ENCODE measurements around the gene CMBL. TPM values are rescaled to one million over a fixed set of nuclear protein-coding genes. Genes with fewer than 3 reads are reported as not detected.

CMBL gene
- total RNA-seq, 1 donor from 2014 or later, result 50.4 TPM

DNA sequence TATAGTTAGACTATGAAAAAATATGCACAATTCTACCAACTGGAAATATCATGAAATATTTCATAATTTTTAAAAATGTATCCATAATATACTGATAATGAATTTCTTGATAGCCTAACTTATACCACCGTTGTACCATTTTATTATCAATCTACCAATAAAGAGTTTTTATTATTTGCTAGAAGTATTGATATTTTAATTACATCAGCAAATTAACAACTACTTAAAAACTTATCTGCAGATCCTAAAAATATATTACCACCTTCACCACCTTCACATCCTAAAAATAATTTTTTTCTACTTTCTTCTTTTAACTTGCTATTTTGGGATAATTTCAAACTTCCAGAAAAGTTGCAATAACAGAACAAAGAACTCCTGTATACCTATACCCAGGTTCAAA lies 79.4 kb downstream of the CMBL start:
- TF ChIP-seq CTCF (IDR thresholded peaks at IDR 0.05; ENCODE audit: borderline replicate concordance), result no peak
- Histone ChIP-seq H3K9me3 (replicated peaks) (peaks cover 12% of the 10 kb centered on the region), H3K36me3 (peaks cover 17% of the 10 kb centered on the region), H3K4me3 (no peak overlapping the region), H3K27me3 (ENCODE audit: low read depth) (no peaks in the 10 kb centered on the region), H3K4me1 (no peaks in the 10 kb centered on the region), H3K27ac (replicated peaks) (no peak overlapping the region)
- intact Hi-C loops (cut with micrococcal nuclease), result no loop called here
- DNase-seq, result no peak

Other genes starting within 250 kb of the CMBL start
- gene ATPSCKMT, start 58.0 kb downstream of the CMBL start, total RNA-seq, result 18.0 TPM
- gene CCT5, start 57.6 kb downstream of the CMBL start, total RNA-seq, result 93.2 TPM
- 162 TPM for gene MARCHF6, start 45.8 kb upstream of the CMBL start, total RNA-seq
- gene ROPN1L, start 134.0 kb upstream of the CMBL start, total RNA-seq, result 0.38 TPM

Measured in left ventricle myocardium inferior (tissue), 1 donor.